GM19463 (cell line): ENCODE measurements around the gene KCTD5.
A peak's percentile ranks its signal among the peaks of the same experiment; 100 is the strongest.

Experiments used
- ATAC-seq: cut with Tn5 transposase; IDR thresholded peaks from one replicate; pipeline ENCODE4 v1.9.1; 2021; ENCODE audit warnings: mild to moderate bottlenecking, moderate library complexity; ENCODE audit not compliant: unreplicated experiment

Gene KCTD5

GRCh38 chr16:2708955-2709587 is 26.7 kb downstream of the KCTD5 start:
- ATAC-seq = no peak

- no peak for ATAC-seq
These were observed 27.3 kb downstream of the KCTD5 start for GRCh38 chr16:2709588-2709984.

- no peak for ATAC-seq
These were observed 27.8 kb downstream of the KCTD5 start for GRCh38 chr16:2710021-2710710.

- no peak for ATAC-seq
These were observed 28.4 kb downstream of the KCTD5 start for GRCh38 chr16:2710711-2711231.

GRCh38 chr16:2711370-2712062 is 29.2 kb downstream of the KCTD5 start:
- ATAC-seq = no peak

- no peak for ATAC-seq
These were observed 29.7 kb downstream of the KCTD5 start for GRCh38 chr16:2712063-2712441.

GRCh38 chr16:2712546-2712945 is 30.2 kb downstream of the KCTD5 start:
- ATAC-seq = no peak

- no peak for ATAC-seq
These were observed 31.2 kb downstream of the KCTD5 start for GRCh38 chr16:2713523-2713922.

- no peak for ATAC-seq
These were observed 31.9 kb downstream of the KCTD5 start for GRCh38 chr16:2713985-2714774.

GRCh38 chr16:2715064-2715463 is 32.7 kb downstream of the KCTD5 start:
- ATAC-seq = no peak

GRCh38 chr16:2715519-2715918 is 33.2 kb downstream of the KCTD5 start:
- no peak for ATAC-seq

- ATAC-seq = no peak
These were observed 33.9 kb downstream of the KCTD5 start for GRCh38 chr16:2715966-2716885.

GRCh38 chr16:2716948-2717347 is 34.6 kb downstream of the KCTD5 start:
- no peak for ATAC-seq

GRCh38 chr16:2717383-2718263 is 35.3 kb downstream of the KCTD5 start:
- ATAC-seq = no peak

GRCh38 chr16:2719328-2720063 is 37.2 kb downstream of the KCTD5 start:
- ATAC-seq = no peak

GRCh38 chr16:2720064-2720457 is 37.7 kb downstream of the KCTD5 start, which contains the start of gene PRSS27:
TSS of gene PRSS27 (minus strand) at chr16:2720224. CDS start at chr16:2720160, 64 bp downstream.
- no peak for ATAC-seq

- peak; percentile 81 for ATAC-seq
These were observed 38.7 kb downstream of the KCTD5 start for GRCh38 chr16:2720719-2721633.
